Measurements from ENCODE around the gene MAP6. TPM values are rescaled to one million over a fixed set of nuclear protein-coding genes. Genes with fewer than 3 reads are reported as not detected.

MAP6 gene
- total and polyA plus RNA-seq, 2 of the 13 experiments (the other 11 are each of a cell fraction or from before 2014, with no cell fraction given), result 0.04 TPM; not detected in 1

DNA sequence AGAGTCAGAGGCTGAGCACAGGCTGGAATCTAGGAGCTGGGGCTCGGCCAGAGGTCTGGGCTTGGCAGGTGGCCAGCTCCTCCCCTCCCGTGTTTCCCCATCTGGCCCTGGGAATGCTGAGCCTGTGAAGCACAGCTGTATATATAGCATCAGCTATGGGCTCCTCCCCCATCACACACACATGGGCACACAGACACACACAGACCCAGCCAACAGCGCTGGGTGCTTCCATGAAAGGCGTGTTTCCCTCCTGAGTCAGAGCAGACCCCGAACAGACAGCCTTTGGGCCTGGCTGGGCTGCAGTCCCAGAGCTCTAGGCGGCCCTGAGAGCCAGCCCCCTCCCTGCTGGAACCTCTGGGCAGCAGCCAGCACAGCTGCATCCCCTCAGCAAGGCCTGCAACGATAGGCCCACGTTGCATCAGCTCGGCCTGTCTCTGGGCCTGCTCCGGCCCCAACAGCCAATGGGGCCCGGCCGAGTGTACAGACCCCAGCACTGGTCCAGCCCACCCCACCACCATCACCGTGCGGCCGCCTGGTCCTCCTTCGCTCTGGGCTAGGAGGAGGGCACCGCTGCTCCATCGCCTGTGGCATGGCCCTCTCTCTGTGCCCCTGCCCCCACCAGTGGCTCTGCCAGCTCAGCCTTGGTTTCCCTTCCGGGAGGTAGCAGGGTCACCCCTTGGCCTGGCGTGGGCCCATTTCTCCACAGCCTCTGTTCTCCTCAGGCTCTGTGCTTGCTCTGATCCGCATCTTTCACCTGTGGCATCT, 114.4 kb downstream of the MAP6 start:
- no peaks in the 10 kb centered on the region for H3K79me2 ChIP-seq (ENCODE audit: insufficient read depth, low read length)
- in situ Hi-C loops (cut with HindIII; ENCODE audit: extremely low pct_ligation_motif_present, low pct_unique_long_range_greater_than_20kb) (no loop called here), intact Hi-C loops (cut with micrococcal nuclease; ENCODE audit: unreplicated experiment) (no loop called here)
- WGBS (ENCODE audit: low lambda C conversion rate), result 48% methylated on average over 10 of the region's 21 CpGs
- no peak overlapping the region for H2AFZ ChIP-seq (ENCODE audit: low read length)
- ATAC-seq (peak; percentile 79), FAIRE-seq (no peak), DNase-seq (ENCODE audit: low spot score) (peak; percentile 73)
- no peaks in the 10 kb centered on the region for H4K20me1 ChIP-seq (ENCODE audit: insufficient read depth, low read length)
- no TSS peak for BruUV-seq (replicated peaks)
- ChIA-PET POLR2A (interaction anchor here (1.2 to 2.9 kb wide), 4 partner anchors 8 to 36 kb away, joined by 3 to 31 read pairs (median 12); partner anchors contain the start of gene SERPINH1), CTCF (ENCODE audit: low intra/inter-chr PET ratio, low total read pairs) (no interaction called here)
- H3K36me3 ChIP-seq (replicated peaks in 1 of 2; ENCODE audit: control insufficient read depth in 1 of 2, insufficient read depth in 2 of 2, low read length in 2 of 2), result no peaks in the 10 kb centered on the region
- H3K4me1 ChIP-seq (ENCODE audit: insufficient read depth, low read length), result peaks cover 39% of the 10 kb centered on the region
- H3K4me3 ChIP-seq (replicated peaks in 1 of 3; ENCODE audit: insufficient read depth in 1 of 3, low read depth in 2 of 3, low read length in 3 of 3), result peak overlapping the region in 1 of 3 experiments; percentile 17; a peak in 1 of 6 replicates
- no peaks in the 10 kb centered on the region for H3K9me3 ChIP-seq (ENCODE audit: low read length)
- peak overlapping the region; percentile 49 for H3K4me2 ChIP-seq (ENCODE audit: low read depth, low read length)
- H3K27ac ChIP-seq (ENCODE audit: extremely low read length, insufficient read depth, low read length), result no peak overlapping the region
- H3K9ac ChIP-seq (ENCODE audit: insufficient read depth, low read depth, low read length), result no peak overlapping the region
- H3K27me3 ChIP-seq (ENCODE audit: control insufficient read depth in 1 of 2, insufficient read depth in 2 of 2, low read length in 2 of 2), result no peaks in the 10 kb centered on the region; a peak in 1 of 5 replicates
- TF ChIP-seq MAFK (conservative IDR thresholded peaks at IDR 0.05 in 1 of 2, IDR thresholded peaks at IDR 0.05 in 1 of 2; ENCODE audit: low read length in 2 of 2) (no peak), HMGXB3 (CRISPR knock-in tag; IDR thresholded peaks at IDR 0.05; ENCODE audit: borderline replicate concordance) (0 out of 2 replicates have a peak, but pooled peaks have one; percentile 34), ZNF263 (CRISPR knock-in tag; IDR thresholded peaks at IDR 0.05) (peak; percentile 5; the same call in 1 of the 2 replicates), ZFY (CRISPR knock-in tag; IDR thresholded peaks at IDR 0.05) (peak; percentile 54; the same call in 1 of the 2 replicates), GABPB1 (CRISPR knock-in tag; IDR thresholded peaks at IDR 0.05) (peak; percentile 71), MED1 (CRISPR knock-in tag; IDR thresholded peaks at IDR 0.05) (0 out of 2 replicates have a peak, but pooled peaks have one; percentile 30), ZNF564 (CRISPR knock-in tag; IDR thresholded peaks at IDR 0.05) (peak; percentile 34; the same call in 1 of the 2 replicates), MYPOP (CRISPR knock-in tag; IDR thresholded peaks at IDR 0.05) (peak; percentile 37; the same call in 1 of the 2 replicates), CBX2 (IDR thresholded peaks at IDR 0.05; ENCODE audit: low read depth, low read length) (no peak), CBX2 (CRISPR knock-in tag; IDR thresholded peaks at IDR 0.05; ENCODE audit: low read depth) (no peak), GATA4 (IDR thresholded peaks at IDR 0.05; ENCODE audit: borderline replicate concordance, low read depth) (no peak), TOPORS (CRISPR knock-in tag; IDR thresholded peaks at IDR 0.05) (no peak), ZBTB42 (CRISPR knock-in tag; IDR thresholded peaks at IDR 0.05) (peak; percentile 92), PHB2 (IDR thresholded peaks at IDR 0.05; ENCODE audit: partially characterized antibody) (no peak), HIC2 (CRISPR knock-in tag; IDR thresholded peaks at IDR 0.05; ENCODE audit: low read depth) (no peak)
- TF ChIP-seq, protein P1, sequence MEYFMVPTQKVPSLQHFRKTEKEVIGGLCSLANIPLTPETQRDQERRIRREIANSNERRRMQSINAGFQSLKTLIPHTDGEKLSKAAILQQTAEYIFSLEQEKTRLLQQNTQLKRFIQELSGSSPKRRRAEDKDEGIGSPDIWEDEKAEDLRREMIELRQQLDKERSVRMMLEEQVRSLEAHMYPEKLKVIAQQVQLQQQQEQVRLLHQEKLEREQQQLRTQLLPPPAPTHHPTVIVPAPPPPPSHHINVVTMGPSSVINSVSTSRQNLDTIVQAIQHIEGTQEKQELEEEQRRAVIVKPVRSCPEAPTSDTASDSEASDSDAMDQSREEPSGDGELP (IDR thresholded peaks at IDR 0.05; ENCODE audit: borderline replicate concordance, low read depth), result peak; percentile 55; the same call in 1 of the 2 replicates
